NOMO-1 treated with dmso at 0.1 percent for 144 hours (cell line): ENCODE measurements around the gene KIFC3.
"Not testable (repeated sequence)": the region's sequence is repeated elsewhere in the genome, so short reads cannot be mapped to it uniquely, and the experiment has no call there.

Experiments used
- DNase-seq: peaks from one replicate; lab custom pipeline; 2025; ENCODE audit not compliant: unreplicated experiment; lab: John Stamatoyannopoulos, UW

Gene KIFC3

GRCh38 chr16:57726433-57726947, 75.8 kb downstream of the KIFC3 start:
- no peak for DNase-seq

GRCh38 chr16:57725976-57726375, 76.3 kb downstream of the KIFC3 start:
- no peak for DNase-seq

GRCh38 chr16:57725554-57725953, 76.7 kb downstream of the KIFC3 start:
- DNase-seq: no peak

GRCh38 chr16:57725151-57725550, 77.1 kb downstream of the KIFC3 start:
- no peak for DNase-seq

GRCh38 chr16:57724531-57724930, 77.8 kb downstream of the KIFC3 start:
- no peak for DNase-seq

- DNase-seq: no peak
Observed at GRCh38 chr16:57723170-57723569, 79.1 kb downstream of the KIFC3 start.

GRCh38 chr16:57722651-57723050, 79.6 kb downstream of the KIFC3 start:
- DNase-seq: no peak

GRCh38 chr16:57722210-57722499, 80.1 kb downstream of the KIFC3 start:
- DNase-seq: no peak

- no peak for DNase-seq
Observed at GRCh38 chr16:57721356-57722209, 80.7 kb downstream of the KIFC3 start.

DNA sequence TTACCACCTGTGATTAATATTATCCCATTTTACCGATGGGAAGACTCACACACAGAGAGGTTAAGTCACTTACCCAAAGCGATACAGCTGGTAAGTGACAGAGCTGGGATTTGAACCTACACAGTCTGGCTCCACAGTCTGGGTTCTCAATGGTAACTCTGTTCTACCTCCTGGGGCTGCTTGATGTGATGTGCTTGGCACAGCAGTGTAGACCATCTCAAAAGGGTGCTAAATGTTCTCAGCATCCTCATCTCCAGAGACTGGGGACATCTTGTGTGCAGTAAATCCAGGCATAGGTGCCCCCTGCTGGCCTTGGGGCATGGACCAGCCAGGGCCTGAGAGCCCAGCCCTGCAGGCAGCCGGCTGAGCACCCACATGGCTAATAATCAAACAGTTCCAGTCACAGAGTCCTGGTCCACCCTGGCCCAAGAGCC, 82.1 kb downstream of the KIFC3 start:
- DNase-seq: peak; percentile 3

- DNase-seq: no peak
Observed at GRCh38 chr16:57714047-57714446, 88.2 kb downstream of the KIFC3 start.

DNA sequence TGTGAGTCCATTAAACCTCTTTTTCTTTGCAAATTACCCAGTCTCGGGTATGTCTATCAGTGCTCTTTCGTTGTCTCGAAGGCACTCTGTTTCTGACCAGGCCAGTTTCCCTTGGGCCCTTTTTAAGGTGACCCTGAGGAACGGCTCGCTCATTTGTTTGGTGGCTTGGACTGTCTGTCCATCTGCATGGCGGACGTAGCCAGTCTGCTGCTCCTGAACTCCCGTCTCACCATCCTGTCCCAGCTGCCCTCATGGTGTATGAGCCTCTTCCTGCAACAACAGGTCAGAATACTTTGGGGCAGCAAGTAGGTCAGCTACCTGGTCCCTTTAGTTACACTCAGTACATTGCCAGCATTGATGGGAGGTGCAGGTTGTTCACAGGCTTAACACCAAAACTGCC, 88.7 kb downstream of the KIFC3 start:
- DNase-seq: no peak

- not testable (repeated sequence) for DNase-seq
Observed at GRCh38 chr16:57712569-57712968, 89.7 kb downstream of the KIFC3 start.

GRCh38 chr16:57711993-57712392, 90.3 kb downstream of the KIFC3 start:
- no peak for DNase-seq

DNA sequence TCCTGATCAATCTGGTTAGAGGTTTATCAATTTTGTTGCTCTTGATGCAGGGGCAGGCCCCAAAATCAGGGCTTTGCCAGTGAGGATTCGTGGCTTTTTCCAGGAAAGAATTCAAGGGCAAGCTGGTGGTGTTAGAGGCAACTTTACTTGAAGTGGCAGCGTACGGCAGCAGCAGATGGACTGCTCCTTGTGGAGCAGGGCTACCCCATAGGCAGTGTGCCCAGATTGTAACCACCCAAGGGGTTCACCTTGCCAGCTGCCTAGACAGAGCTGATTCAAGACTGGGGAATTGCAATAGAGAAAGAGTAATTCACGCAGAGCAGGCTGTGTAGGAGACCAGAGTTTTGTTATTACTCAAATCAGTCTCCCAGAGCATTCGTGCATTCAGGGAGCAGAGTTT, 90.9 kb downstream of the KIFC3 start:
- DNase-seq: no peak

- no peak for DNase-seq
Observed at GRCh38 chr16:57709663-57710062, 92.6 kb downstream of the KIFC3 start.
